Inflammatory macrophage treated with lipopolysaccharide for 4 hours (primary cell): ENCODE measurements around the gene PLCD1.
A peak's percentile ranks its signal among the peaks of the same experiment; 100 is the strongest.

Source experiments
- DNase-seq: peaks from one replicate; pipeline ENCODE4 v3.0.0-alpha.2; 2020

Gene PLCD1

DNA sequence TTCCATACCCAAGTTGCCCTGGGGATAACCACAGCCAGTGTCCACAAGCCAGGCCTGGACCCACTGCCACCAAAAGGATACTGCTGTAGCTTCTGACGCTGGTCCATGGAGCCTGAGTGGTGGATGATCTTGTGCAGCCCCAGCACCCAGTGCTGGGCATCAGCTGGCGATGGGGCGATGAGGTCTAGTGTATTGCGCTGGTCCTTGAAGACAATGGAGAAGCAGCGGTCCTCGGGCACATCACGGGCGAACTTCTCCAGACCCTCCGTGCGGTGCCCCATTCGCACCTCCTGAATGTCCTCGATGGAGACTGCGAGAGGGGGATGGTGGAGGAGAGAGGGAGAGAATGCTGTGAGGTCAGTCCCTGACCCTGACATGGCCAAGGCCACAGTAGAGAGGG is 13.0 kb downstream of the PLCD1 start:
- no peak for DNase-seq

DNA sequence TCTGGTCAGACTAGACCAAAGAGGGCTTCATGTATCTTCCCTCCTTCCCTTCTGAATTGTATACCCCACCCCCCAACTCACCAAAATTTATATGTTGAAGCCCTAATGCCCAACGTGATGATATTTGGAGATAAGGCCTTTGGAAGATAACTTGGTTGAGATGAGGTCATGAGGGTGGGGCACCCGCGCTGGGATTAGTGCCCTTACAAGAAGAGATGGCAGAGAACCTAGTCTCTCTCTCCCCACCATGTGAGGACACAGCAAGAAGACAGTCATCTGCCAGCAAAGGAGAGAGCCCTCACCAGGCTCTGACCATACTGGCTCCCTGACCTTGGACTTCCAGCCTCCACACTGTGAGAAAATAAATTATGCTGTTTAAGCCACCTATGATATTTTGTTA is 13.5 kb downstream of the PLCD1 start:
- DNase-seq, result no peak

DNA sequence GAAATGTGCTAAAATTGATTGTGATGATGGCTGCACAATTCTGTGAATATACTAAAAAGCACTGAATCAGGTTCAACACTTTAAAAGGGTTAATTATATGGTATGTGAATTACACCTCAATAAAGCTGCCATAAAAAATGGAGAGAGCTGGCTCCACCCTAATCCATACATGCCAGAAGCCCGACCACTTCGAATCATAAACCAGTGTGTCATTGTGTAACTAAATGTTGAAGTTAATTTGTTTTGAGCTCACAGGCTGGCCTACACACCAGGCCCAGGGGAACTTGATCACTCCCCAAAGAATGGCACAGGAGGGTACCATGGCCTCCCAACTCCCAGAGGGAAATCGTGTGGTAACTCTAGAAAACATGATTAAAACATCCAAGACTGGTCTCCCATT is 14.0 kb downstream of the PLCD1 start:
- DNase-seq, result no peak

DNA sequence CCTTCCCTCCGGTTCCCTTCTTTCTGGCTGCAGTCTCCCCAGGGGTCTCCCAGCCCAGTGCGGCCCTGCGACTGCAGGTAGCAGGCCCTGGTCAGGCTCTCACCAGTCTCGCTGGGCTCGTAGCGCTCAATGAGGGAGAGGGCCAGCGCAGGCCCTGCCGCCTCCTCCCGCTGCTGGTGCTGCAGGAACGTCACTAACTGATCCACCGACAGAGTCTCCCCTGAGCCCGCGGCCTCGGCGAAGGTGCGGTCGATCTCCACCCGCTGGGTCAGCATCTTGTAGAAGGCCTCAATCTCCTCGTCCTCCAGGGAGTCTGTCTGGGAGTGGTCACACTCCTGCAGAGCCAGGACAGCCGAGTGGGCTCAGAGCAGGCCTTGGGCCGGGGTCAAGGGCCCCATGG is 18.3 kb downstream of the PLCD1 start:
- no peak for DNase-seq

DNA sequence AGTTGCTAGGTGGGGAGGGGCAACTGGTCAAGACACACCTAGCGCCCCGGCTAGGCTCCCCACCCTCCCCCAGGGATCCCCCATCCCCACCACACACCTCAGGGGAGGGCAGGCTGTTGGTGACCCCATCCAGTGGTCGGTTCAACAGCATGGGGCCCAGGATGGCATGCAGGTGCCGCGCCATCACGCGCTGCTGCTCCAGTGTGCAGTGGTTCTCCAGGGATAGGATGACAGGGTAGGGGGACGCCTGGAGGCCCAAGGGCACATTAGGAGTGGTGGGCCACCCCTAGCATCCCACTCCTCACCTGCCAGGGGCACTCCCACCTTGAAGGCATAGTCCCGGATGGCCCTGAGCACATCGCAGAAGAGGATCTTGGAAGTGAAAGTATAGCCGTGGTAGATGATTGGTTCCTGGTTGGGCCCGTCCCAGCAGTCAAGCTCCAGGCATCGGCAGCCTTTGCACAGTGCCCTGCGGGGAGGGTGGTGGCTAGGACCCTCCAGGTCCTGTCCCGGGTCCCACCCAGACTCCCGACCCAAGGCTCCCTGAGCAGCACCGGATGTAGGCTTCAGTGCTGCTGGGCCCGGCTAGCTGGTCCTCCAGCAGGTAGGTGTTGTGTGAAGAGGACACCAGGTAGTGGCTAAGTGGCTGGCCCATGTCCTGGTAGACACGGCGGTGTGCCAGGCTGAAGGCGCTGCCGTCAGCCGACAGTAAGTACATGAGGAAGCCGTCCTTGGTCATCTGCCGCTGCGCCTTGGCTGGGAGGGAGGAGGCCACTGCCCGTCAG is 19.4 kb downstream of the PLCD1 start:
- no peak for DNase-seq

DNA sequence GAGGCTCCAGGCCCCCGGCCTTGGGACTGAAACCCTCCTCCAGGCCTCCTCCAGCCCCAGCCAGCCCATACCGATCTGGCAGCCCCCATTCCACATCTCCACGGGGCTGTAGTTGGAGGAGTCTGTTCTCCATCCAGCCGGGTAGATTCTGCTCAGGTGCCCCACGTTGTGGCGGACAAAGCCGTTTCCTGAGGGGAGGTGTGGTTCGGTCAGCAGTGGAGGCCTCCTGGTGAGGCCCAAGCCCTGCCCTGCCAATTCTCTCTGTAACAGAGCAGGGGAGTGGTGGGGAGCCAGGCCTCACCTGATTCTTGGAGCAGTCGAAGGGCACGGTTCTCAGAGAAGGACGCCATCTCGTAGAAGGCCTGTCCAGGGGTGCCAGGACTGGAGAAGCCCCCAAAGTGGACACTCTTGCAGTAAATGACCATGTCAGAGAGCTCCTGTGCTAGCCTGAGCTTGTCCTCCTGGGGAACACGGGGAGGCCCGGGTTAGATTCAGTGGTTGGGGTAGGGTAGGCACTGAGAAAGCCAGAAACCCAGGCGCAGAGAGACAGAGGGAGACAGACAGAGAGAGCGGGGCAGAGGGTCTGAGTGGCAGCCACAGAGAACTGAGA is 20.4 kb downstream of the PLCD1 start:
- no peak for DNase-seq

DNA sequence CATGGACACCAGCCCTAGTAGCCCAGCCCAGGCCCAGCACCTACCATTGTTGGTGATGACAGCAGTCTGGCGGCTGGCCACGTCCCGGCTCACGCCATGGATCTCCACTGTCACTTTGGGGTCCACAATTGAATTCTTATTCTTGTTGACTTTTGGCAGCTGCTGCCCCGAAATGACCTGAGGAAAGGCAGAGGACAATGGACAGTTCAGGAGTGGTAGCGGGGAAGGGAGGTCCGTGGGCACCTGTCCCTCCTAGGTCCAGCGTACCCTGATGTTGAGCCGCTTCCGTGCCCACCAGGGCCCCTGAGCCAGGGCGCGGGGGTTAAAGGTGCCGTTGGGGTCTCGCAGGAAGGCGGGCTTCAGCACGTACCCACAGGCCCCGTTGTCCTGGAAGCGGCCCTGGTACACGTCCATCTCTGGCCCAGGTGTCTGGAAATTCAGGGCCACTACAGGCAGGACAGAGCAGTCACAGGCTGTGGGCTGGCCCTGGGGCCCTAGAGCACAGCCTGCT is 21.2 kb downstream of the PLCD1 start:
- no peak for DNase-seq

DNA sequence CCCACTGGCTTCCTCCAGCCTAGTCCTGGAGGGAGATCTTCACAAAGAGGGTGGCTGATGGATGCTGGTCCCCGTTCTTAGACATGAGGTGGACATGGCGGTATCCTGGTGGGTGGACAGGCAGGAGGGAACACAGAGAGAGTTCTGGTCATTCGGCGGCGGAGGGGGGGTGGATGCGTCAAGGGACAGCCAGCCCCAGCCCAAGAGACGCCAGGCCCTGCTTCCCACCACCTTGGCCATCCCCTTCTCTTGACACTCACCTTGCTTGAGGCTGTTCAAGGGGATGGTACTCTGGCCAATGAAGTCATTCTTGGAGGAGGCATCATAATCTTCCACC is 21.7 kb downstream of the PLCD1 start:
- DNase-seq, result no peak

DNA sequence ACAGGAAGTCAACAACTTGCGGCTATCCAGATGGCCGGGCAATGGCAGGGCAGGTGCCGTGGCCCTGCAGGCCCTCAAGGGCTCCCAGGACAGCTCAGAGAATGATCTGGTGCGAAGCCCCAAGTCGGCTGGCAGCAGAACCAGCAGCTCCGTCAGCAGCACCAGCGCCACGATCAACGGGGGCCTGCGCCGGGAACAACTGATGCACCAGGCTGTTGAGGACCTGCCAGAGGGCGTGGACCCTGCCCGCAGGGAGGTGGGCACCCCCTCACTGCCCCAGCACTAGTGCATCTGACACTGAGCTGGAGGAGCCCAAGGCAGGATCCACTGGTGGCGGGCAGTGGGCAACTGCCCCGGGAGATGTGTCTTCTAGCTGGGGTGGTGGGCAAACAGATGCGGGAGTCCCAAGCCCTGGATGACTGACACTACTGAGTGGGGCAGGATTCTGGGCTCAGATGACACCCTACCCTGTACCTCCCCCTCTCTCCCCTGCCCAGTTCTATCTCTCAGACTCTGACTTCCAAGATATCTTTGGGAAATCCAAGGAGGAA is 22.9 kb downstream of the PLCD1 start:
- DNase-seq, result no peak

DNA sequence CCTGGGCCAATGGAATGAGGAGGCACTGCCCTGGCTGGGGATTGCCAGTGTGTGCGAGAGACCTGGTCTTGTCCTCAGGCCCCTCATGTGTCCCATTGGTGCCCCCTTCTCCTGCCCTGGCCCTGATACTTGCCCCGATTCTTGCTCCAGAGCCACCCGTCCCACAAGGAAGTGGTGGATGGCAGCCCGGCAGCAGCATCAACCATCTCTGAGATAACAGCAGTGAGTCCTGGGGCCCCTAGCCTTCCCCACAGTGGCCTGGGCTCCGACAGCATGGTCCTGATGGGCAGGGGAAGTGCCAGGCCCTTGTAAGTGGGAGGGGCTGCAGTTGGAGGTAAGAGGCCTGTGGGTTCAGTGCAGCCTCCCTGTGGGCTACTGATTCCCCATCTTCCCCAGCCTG is 23.4 kb downstream of the PLCD1 start:
- DNase-seq, result no peak

DNA sequence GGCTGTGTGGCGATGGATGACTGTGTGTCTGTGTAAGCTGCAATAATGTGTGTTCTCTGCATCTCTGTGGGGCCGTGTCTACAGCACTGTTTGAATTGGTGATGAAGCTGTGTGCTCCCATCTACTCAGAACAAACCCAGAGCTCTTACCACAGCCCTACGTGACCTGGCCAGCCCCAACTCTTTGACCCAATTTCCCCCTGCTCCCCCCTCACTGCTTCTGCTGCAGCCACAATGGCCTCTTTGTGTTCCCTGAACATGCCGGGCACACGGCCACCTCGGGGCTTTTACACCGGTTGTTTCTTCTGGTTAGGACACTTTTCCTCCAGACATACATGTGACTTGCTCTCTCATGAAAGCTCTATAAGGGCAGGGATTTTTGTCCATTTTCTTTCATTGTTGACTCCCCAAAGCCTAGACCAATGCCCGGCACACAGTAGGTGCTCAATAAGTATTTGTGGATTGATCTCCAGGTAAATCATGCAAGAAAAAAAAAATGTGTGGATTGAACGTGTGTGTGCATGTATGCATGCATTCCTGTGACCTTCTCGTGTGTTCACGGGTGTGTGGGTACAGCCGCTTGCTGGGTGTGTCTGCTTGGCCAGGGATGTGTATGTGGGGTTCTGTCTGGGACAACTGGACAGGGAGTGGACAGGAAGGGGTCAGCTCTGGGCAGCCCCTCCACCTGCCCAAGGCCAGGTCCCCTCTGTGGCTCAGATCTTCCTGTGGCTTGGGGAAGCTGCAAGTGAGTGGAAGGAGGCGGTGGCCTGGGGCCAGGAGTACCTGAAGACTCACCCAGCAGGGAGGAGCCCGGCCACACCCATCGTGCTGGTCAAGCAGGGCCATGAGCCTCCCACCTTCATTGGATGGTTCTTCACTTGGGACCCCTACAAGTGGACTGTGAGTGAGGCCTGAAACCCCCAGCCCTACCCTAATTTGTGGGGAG is 24.1 kb downstream of the PLCD1 start:
- no peak for DNase-seq

DNA sequence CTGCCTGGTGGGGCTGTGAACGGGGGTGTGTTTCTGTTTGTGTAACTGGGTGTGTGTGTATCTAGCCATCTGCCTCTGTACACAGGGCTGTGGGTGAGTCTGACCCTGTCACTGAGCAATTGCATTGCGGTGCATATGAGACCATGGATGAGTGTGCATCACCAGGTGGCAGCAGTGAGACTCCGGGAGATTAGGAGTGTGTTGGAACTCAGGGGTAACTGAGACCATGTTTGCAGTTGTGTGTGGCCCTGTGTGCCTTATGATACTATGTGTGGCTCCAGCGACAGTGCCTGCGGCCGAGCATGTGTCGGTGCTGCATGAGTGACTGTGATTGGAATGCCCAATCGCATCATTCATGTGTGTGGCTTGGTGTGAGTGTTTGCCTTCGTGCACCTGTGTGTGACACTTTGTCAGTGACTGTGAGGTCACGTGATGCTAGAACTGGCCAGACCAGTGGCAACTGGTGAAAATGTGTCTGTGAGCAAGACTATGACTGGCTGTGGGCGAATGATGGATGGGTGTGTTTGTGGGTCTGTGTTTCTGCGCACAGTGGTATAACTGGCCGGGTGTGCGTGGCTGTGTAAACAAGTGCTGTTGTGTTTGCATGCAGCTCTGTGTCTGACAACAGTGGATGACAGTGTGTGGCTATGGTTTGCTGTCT is 24.9 kb downstream of the PLCD1 start:
- DNase-seq, result peak; percentile 62

DNA sequence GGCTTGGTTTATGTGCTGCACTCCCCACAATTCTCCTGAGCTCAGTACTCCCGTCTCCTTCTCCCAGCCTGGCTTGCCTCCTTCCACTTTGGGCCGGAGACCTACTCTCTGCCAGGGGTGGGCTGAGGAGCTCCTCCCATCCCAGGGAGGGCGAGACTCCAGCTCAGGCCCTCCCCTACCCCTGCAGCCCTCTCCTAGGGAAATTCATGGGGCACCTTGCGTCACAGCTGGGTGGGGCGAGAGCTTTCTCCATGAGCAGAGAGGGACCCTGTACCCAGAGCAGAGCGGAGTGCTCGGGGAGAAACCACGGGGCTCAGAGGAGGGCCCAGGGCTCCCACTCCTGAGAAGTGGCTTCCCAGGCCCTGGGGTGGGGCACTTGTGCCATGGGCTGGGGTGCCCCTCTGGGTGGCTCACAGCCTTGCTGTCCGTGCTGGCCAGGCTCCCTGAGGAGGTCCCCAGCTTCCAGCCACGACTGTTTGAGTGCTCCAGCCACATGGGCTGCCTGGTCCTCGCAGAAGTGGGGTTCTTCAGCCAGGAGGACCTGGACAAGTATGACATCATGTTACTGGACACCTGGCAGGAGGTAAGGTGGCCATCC is 25.5 kb downstream of the PLCD1 start:
- DNase-seq, result no peak

DNA sequence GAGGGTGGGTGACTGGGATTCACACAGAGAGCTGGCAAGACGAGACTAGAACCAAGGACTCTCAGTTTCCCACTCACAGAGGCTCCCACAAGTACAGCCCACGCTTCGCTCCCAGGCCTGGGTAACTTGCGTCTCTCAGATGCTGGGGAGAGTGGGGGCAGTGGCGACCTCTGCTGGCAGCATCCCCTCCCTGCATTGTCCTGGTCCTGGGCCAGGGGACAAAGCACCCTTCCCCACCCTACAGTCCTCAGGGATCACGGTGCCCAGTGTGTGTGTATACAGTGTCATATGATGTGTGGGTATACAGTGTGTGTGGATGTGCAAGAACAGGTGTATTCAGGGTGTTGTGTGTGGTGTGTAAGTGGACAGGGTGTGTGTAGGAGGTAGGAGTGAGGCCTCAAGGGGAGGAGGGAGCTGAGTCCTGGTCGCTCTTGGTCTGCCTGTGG is 26.0 kb downstream of the PLCD1 start:
- peak; percentile 55 for DNase-seq

DNA sequence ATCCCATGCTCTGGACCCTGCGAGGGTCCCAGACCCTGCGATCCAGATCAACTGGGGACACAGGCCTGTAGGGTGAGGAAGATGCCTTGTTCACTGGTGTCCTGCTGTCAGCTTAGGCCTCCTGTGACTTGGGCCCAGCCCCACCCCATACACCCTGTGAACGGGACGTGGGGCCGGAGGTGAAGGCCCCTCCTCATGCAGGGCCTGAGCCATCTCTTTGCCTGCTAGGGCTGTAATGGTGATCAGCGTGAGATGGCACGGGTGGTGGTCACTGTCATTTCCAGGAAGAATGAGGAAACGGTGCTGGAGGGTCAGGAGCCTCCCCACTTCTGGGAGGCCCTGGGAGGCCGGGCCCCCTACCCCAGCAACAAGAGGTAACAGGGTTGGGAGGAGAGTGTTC is 26.5 kb downstream of the PLCD1 start:
- no peak for DNase-seq

DNA sequence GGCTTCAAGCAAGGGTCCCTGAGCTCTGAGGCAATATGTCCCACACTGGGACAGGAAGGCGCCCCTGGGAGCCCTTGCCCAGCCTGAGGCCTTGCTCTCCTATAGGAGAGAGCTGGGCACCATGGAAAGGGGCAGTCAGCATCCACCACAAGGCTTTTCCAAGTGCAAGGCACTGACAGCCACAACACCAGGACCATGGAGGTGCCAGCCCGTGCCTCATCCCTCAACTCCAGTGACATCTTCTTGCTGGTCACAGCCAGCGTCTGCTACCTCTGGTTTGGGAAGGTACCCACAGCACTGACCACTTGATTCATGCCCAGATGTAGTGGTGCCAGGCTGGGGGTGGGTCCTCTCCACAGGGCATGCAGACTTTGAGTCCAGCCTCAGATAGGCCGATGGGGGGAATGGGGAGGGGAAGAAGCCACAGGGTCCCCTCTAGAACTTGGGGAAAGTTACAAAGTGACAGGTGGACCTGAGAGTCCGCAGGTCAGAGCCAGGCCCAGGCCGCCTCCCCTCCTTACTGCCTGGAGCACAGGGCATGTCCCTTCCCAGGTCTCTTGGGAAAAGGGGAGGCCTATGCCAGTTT is 27.1 kb downstream of the PLCD1 start:
- DNase-seq, result no peak

DNA sequence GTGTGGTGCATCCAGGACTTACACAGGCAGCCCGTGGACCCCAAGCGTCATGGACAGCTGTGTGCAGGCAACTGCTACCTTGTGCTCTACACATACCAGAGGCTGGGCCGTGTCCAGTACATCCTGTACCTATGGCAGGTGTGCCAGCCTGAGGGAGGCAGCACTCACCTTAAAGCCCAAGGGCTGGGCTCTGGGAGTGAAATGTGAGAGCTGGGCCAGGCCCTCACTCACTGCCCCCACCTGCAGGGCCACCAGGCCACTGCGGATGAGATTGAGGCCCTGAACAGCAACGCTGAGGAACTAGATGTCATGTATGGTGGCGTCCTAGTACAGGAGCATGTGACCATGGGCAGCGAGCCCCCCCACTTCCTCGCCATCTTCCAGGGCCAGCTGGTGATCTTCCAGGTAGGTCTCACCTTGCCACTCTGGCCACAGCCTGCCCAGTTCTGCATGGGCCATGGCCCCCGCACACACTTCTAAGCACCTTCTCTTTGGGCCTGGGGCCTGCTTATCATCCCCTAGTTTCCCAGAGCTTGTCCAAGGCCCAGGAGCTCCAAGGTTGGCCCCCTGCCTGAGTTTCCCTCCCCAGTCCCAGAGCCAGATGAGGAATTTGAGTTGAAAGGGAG is 27.9 kb downstream of the PLCD1 start:
- no peak for DNase-seq

DNA sequence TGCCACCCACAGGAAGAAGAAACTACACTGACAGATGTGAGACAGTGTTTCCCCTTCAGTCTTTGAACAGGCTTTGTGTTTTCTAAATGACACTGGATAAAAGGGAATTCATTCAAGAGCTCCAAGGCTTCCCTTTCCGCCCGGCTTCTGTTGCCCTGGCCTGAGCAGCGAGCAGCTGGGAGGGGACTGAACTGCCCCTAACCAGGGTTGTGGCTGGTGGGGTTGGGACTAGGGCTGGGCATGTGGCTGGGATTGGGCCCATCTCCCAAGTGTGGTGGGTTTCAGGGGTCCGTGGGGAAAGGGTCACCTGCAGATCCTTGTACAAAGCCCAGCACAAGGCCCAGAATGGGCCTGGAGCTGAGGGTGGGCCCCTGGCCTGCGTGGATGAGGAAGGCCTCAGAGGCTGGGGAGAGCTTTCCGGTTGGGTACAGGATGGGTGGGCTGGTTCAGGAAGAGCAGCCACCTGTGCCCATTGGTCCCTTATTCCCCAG is 28.4 kb downstream of the PLCD1 start:
- no peak for DNase-seq

DNA sequence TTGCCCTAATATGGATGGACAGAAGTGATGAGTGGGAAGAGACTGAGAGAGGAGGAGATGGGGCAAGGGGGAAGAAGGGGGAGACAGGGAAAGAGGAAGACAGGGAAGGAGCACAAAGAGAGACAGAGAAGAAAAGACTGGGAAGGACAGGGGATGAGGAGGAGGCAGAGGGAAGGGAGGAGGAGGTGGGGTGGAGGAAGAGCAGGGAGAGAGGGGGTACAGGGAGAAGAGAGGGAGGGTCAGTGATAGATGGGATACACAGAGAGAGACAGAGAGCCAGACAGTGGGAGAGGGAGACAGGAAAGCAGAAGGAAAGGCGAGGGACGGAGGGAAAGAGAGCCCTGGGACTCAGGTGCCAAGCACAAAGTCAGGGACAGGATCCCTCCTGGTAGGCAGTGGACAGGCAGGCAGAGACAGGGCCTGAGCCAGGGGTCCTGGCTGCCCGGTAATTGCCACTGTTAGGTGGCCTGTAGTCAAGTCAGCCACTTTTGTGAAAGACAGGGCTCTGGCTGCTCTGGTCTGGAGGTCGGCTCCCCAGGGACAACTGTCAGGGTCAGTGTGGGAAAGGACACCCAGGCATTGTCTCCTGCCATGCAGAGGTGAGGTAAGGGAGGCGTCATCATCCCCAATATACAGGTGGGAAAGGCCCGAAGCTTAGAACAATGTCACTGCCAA is 29.1 kb downstream of the PLCD1 start:
- no peak for DNase-seq

DNA sequence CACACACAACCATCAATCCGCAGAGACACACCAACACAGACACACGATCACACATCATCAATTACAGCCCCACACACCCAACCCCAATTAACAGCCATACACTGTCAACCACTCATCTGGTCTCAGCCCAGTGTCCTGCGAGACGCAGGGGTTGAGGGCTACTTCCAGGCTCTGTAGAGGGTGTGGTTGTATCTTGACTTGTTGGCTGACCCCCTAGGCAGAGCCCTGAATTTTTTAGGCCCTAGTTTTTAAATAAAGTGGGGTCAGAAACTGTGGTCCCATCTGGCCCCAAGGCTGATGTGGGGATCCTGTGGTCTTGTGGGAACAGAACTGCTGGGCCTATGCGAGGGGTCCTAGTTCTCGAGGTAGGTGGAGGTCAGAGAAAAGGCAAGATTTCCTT is 29.6 kb downstream of the PLCD1 start:
- no peak for DNase-seq
